ENCODE results near the gene TDRKH.

TDRKH gene

GRCh38 chr1:151820940-151821339 is 30.6 kb upstream of the TDRKH start:
- DNase-seq: no peak

- DNase-seq: no peak
Observed at GRCh38 chr1:151819976-151820623, 29.8 kb upstream of the TDRKH start.

GRCh38 chr1:151819227-151819835 is 29.0 kb upstream of the TDRKH start:
- DNase-seq: no peak

- no peak for DNase-seq
Observed at GRCh38 chr1:151817353-151817730, 27.0 kb upstream of the TDRKH start.

GRCh38 chr1:151816548-151817352 is 26.4 kb upstream of the TDRKH start:
- DNase-seq: no peak

- no peak for DNase-seq
Observed at GRCh38 chr1:151815716-151816327, 25.5 kb upstream of the TDRKH start.

- DNase-seq: no peak
Observed at GRCh38 chr1:151814971-151815545, 24.8 kb upstream of the TDRKH start.

- DNase-seq: no peak
Observed at GRCh38 chr1:151814426-151814825, 24.1 kb upstream of the TDRKH start.

GRCh38 chr1:151813271-151813977 is 23.1 kb upstream of the TDRKH start:
- DNase-seq: no peak

GRCh38 chr1:151811181-151811580 is 20.9 kb upstream of the TDRKH start:
- DNase-seq: no peak

- no peak for DNase-seq
Observed at GRCh38 chr1:151809985-151810556, 19.8 kb upstream of the TDRKH start.

- DNase-seq: peak in 1 of 2 donors; percentile 40
Observed at GRCh38 chr1:151809290-151809984, 19.1 kb upstream of the TDRKH start.

GRCh38 chr1:151807766-151808165 is 17.5 kb upstream of the TDRKH start:
- no peak for DNase-seq

- no peak for DNase-seq
Observed at GRCh38 chr1:151807131-151807530, 16.8 kb upstream of the TDRKH start.

- no peak for DNase-seq
Observed at GRCh38 chr1:151806170-151806569, 15.9 kb upstream of the TDRKH start.

GRCh38 chr1:151805066-151805820 is 14.9 kb upstream of the TDRKH start, which contains the start of gene LINGO4:
LINGO4 (minus strand) TSS chr1:151805419; CDS start chr1:151802704, 2,715 bp downstream.
- no peak for DNase-seq

- DNase-seq: no peak
Observed at GRCh38 chr1:151803915-151804314, 13.6 kb upstream of the TDRKH start.

GRCh38 chr1:151803164-151803563 is 12.9 kb upstream of the TDRKH start:
- no peak for DNase-seq

- DNase-seq: no peak
Observed at GRCh38 chr1:151802372-151802771, 12.1 kb upstream of the TDRKH start.

GRCh38 chr1:151801846-151802245 is 11.5 kb upstream of the TDRKH start:
- DNase-seq: no peak

Data from hippocampal formation (tissue), 2 donors.